NCI-H526 (cell line): ENCODE results near the gene PRRT1B.
"Not testable (repeated sequence)": the region's sequence is repeated elsewhere in the genome, so short reads cannot be mapped to it uniquely, and the experiment has no call there.

ENCODE experiments used
- DNase-seq, 2 experiments: peaks; one replicate each; lab custom pipeline; 2025; lab: John Stamatoyannopoulos, UW

Gene PRRT1B

DNA sequence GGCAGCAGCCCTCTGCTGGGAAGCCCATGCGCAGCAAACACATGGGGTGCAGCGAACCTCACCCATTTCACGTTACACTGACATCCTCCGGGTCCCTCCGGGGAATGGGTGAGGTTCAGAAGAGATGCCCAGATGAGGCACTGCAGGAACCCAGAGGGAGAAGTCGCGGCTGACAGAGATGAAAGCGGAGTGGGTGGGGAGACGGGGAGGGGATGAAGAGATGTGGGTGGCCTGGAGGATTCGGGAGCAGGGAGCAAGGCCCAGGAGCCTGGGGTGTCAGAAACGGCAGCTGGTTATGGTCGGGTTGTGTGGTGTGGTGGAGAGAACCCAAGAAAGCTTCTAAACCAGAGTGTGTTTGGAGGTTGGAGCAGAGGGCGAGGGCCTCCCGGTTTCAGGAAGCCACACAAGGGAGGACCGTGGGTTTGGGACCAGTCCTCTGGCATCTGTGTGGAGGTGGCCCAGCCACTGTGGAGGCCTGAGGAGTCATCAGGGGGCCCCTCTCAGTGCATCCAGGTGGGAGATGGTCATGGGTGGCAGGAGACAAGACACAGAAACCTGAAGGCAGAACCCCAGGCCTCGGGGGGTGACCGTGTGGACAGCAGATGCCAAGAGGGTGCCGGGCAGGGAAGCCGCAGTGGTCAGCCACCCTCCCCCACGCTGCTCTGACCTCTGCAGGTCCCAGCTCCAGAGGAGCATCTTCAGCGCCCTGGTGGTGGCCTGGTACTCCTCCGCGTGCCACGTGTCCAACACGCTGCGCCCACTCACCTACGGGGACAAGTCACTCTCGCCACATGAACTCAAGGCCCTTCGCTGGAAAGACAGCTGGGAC lies 22.9 kb upstream of the PRRT1B start:
- DNase-seq = no peak

DNA sequence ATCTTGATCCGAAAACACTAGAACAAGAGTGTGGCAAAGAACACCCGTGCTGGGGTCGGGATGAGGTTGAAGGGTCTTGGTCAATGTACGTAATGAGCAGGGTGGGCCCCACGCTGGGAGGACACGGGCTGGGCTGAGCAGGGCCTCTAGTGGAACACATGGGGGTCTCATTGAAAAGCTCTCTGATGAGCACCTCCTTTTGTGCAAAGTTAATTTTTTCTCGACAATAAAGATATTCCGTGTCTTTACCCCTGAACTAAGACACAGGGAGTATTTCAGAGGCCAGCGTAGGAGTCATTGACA lies 22.3 kb upstream of the PRRT1B start:
- no peak for DNase-seq

DNA sequence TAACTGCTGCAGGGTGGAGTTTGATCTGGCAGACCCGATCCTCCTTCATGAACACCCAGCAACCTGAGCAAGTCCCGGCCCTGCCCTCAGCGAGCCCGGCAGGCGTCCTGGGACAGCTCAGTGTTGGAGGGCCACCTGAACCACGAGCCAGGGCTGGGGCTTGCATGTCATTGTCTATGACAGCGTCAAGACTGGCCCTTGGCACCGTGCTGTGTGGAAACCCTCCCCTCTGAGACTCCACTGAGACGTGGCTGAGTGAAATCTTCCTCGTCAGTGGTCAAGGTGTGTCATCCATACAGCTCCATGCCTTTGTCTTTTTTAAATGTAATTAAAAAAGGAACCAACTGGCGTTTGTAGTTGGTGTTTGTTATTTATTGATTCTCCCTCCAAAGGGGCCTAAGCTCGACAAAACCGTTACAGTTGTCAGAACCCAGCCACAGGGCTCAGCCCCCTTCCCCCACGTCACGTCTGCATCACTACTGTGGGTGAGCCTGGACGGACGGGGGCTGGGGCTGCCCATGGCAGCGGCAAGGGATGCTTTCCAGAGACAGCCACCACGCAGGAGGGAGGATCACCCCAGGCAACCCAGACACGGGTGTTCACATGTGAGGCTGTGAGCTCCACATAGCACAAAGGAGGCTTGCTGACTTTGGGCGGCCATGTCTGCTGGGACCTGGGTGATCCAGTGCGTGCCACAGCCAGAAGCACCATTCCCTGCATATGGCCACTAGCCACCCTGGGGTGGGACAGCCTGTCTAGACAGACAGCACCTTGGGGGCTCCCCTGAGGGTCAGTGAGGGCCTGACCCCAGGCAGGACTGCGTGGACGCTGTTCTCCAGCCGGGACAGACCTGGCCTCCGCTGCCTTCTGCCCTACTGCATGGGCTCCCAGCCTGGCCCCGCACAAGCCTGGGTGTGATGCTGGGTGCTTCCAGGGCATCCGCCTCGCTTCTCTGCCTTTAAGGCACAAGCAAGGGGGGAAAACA lies 21.6 kb upstream of the PRRT1B start:
- DNase-seq = no peak

DNA sequence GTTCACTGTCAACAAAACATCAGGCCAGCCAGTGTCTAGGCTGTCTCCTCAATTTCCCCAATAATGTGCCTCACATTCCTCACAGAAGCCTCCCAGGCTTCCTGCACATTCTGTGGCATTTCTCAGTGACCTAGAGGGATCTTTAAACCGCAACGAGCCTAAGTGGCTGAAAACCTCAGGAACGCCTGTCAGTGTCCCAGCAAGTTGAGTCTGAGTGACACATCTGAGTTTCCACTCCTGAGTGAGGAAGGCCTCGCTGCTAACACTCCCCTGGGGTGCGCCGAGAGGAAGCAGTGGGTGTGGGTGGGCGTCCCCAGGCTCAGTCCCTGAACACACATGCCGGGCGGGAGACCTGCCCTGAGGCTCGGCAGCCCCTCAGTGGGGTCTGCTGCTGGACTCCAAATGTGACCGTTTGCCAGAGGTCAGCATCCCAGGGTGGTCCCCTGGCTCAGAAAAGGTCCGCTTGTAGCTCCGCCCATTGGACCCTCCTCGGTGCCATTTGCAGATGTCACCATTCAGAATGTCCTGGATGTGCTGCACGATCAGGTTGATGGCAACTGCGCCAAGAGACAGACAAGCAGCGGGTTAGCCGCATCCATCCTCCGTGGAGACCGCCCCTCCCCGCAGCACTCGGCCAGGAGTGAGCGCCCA lies 20.5 kb upstream of the PRRT1B start:
- DNase-seq = no peak

DNA sequence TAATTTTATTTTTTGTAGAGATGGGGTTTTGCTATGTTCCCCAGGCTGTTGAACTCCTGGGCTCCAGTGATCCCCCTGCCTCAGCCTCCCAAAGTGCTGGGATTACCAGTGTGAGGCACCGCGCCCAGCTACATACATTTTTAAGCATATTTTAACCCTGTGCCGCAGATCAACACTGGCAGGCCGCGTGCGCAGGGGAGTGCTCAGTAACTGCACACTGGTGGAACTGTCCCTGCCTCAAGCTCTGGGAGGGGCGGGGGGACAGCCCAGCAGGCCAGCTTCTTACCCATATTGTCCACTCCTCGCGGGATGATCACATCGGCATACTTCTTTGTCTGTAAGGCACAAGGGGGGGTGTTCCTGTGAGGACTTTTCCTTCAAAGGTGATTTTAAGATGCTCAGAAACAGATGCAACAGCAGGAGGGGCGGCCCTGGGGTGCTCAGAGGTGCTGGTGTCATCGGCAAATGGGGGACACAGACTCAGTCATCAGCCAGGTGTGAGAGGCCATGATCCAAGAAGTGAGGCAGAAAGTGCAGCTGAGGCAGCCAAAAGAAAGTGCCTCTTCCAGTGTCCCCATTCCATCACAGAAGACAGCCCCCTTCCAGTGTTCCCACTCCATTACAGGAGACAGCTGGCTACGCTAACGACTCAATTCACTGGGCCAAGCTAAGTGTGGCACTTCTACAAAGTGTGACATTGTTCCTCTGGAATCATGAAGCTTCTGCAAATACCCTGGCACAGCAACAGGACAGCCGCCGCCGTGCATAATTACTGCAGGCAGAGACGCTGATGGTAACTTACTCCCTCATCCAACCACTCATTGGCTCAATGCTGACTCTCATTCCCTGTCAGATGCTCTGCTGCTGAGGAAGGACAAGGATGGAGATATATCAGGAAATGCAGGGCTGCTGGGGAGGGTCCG lies 19.4 kb upstream of the PRRT1B start:
- no peak for DNase-seq

DNA sequence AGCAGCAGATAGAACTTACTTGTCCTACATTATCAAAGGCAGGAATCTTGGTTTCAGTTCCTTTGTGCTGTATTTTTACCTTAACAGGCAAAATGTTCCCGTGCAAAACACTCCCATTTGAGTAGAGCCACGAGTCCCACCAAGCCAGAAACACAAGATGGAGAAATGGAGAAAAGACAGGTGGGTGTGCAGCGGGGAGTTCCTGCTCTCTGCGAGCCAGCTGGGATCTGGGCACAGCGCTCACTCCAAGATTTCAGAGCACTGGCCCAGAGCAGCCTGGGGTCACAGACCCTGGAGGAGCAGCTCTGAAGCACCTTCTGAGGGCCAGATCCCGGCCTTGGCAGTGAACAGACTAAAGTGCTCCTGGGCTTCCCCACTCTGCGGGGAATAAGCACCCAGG lies 17.1 kb upstream of the PRRT1B start:
- no peak for DNase-seq

DNA sequence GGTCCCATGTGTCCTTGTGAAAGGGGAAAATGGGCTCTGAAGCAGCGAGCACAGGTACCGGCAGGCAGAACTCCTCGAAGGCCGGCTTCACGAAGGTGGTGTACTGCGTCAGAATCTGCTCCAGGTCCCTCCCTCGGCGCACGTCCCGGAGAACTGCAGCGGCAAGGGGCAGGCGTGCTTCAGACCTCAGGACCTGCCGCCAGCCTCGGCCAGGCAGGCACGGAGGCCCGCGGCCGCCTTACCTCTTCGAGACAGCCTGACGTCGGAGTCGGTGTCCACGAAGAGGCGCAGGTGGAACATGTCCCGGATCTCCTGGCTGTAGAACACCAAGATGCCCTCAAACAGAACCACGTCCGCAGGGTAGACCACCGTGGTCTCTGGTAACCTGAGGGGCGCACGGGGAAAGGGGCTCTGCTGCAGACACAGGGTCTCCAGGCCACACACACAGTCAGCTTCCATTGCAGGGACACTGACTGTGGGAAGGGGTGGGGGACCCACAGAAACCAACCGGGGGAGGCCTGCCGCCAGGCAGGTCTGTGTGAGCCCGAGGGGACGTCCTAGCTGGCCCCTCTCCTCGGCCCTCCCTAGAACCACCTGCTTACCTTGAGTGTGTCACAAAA lies 16.3 kb upstream of the PRRT1B start:
- no peak for DNase-seq

DNA sequence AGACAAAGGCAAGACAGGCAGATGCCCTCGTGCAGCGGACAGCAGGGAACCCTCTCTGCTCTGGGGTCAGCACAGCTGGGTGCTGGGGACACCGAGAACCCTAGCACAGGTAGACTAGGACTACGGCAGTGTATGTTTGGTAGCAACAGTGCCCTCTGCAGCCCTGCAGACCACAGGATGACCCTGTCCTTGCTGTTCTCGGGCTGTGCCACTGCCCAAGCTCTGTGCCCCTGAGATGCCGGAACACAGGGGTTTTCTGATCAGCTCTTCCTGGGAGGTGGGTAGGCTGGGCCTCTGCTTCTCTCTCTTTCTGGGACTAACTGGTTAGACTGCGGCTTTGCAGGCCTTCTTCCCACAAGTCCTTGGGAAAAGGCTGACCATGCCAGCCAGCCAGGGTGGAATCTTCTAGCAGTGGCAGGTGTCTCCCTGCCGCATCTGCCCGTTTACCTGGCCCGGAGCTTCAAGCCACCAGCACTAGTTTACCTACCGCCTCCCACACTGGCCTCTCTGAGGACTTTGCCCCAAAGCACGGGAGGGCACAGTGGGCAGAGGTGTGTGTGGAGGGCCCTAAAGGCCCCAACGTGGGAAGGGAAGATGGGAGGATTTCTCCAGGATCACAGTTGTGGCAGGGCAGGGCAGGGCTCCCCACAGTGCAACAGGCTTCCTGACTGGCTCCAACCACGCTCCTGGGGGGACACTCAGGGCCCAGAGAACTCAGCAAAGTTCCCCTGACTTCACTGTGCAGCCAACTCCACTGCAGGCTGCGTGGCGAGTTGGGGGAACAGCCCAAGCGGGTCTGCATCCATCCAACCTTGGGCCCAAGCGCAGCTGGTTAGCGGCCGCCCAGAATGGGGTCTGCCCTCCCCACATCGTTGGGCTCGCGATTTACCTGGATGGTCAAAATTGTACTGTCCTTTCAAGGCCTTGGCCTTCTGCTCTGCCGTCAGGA lies 15.5 kb upstream of the PRRT1B start:
- no peak for DNase-seq

DNA sequence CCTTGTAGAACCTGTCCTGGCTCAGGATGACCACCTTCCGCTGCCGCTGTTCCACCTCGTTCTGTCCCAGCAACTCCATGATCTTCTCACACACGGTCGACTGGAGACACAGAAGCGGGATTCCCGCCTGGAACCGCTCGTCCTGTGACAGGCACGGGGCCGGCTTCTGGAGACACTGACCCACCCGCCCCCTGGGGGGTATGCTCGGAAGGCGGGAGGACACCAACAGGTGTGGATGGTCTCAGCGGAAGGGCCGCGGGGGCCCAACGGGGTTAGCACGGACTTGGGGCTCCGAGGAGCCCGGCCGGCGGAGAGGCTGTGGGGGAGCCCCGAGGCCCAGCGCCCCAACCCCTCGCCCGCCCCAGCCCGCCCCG lies 14.8 kb upstream of the PRRT1B start:
- peak; percentile 10 to 52 for DNase-seq

DNA sequence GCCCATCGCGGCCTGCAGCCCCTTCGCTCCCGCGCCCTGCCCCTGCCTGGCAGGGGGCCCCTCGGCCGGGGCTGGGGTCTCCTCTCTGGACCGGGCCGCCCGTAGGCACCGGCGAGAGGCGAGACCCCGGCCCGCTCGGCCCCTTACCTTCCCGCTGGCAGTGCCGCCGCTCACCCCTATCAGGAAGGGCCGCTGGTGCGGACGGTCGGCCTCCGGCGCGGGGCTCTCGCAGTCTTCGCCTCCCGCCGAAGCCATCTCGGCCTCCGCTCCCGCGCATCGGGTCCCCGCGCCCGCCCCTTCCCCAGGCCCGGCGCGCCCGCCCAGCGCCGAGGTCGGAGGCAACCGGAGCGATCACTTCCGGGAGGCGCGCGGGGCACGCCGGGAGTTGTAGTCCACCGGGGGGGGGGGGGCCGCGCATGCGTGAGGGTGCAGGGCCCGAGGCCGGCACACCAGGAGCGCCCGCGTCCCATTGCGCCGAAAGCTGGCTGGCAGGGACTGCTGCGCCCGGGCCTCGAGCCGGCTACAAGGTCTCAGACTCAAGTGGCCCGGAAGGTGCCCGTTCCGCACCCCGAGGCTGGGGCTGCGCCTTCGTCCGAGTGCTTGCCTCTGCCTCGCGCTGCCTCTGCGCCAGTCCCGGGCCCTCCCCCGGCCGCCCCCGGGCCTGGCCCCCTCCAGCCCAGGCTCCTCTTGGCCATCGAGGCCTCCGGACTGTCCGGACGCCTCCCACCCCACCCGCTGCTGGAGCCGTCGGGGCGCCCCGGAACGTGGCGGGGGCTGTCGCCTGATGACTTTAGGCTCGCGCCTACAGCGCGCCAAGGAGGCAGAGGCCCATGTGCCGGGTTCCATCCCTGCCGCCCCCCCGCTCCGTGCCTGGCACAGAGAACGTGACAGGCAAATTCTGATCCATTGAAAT lies 14.1 kb upstream of the PRRT1B start, which contains the start of gene UCK1:
UCK1 (minus strand) TSS at position 344 of the 913 bp plus-strand sequence; CDS start at position 255, 89 bp downstream.
- peak; percentile 8 to 86 for DNase-seq

DNA sequence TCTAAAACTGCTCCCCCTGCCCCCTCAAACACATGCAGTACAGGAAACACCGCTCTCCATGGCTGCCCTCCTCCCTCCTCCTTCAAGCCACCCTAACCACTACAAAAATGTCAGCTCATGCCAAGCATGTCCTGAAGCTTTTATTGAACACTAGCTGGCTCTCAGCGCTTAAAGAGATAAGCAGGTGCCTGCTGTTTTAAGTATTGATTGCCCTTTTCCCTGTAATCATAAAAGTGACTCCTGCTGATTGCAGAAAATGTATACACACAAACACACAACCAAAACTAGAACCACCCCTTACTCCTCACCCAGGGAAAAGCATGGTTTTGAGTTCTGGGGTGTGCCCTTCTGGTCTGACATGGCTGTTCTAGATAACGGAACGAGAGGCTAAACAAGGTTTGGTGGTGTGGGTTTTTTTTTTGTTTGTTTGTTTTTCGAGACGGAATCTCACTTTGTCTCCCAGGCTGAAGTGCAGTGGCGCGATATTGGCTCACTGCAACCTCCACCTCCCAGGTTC lies 10.5 kb upstream of the PRRT1B start:
- no peak for DNase-seq

DNA sequence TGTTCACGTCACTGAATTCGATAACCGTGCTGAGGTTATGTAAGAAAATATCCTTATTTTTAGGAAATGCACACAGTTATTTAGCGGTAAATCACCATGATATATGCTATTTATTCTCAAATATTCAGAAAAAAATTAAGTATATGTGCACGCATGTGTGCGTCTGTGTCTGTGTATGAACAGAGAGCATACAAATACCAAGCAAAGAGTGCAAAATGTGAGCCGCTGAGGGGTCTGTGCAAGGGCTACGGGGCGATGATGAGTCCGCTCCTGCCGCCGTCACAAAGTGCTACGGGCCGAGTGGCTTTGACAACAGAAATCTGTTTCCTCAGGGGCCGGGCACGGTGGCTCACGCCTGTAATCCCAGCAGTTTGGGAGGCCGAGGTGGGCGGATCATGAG lies 7.4 kb upstream of the PRRT1B start:
- DNase-seq = no peak

DNA sequence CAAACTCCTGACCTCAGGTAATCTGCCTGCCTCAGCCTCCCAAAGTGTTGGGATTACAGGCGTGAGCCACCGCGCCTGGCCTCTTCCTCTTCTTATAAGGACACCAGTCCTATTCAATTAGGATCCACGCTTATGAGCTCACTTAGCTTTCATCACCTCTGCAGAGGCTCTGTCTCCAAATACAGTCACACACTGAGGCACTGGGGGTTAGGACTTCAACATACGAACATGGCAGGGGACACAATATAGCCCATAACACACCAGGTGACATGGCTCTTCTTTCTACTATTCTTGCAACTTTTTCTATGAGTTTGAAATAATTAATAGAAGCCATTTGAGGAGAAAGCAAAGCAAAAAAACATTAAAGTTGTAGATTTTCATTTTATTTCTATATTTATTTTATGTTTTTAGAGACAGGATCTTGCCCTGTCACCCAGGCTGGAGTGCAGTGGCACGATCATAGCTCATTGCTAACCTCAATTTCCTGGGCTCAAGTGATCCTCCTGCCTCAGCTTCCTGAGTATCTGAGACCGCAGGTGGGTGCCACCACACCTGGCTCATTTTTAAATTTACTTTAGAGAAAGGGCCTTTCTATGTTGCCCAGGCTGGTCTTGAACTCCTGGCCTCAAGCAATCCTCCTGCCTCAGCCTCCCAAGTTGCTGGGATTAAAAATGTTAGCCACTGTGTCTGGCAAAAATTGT lies 6.0 kb upstream of the PRRT1B start:
- DNase-seq = no peak

DNA sequence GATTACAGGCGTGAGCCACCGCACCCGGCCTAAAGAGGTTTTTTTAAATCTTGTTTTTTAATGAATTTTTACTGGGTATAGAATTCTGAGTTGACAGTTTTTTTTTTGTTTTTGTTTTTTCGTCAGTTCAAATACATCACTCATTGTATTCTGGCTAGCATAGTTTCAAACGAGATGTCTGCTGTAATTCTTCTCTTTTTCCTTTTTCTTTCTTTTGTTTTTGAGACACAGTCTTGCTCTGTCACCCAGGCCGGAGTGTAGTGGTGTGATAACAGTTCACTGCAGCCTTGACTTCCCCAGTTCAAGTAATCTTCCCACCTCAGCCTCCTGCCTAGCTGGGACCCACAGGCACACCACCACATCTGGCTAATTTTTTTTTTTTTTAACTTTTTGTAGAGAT lies 2.2 kb upstream of the PRRT1B start:
- DNase-seq = no peak

DNA sequence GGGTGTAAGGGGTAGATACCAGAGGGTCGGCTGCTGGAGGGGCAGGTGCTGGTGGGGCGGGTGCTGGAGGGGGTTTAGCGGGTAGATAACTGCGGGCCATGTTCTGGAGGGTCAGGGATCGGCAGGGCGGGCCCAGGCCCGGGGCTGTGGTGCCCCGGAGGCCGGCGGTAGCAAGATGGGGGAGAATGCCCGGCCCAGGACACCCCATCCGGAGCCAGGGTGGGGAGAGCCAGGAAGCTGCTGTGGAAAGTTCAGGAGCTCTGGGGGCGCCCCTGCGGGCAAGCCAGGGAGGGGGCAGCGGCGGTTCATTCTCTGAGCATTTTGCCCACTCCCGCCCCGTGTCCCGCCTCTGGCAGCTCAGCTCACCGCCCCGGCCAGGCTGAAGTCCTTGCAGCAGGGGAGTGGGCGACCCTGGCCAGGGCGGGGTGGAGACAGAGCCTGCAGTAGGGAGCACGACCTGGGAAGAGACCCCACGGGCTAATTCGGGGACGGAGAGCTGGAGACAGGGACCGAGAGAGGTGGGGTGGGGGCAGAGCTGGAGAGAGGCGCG lies 538 bp downstream of the PRRT1B start:
- peak in 1 of 2 experiments; percentile 39 for DNase-seq

DNA sequence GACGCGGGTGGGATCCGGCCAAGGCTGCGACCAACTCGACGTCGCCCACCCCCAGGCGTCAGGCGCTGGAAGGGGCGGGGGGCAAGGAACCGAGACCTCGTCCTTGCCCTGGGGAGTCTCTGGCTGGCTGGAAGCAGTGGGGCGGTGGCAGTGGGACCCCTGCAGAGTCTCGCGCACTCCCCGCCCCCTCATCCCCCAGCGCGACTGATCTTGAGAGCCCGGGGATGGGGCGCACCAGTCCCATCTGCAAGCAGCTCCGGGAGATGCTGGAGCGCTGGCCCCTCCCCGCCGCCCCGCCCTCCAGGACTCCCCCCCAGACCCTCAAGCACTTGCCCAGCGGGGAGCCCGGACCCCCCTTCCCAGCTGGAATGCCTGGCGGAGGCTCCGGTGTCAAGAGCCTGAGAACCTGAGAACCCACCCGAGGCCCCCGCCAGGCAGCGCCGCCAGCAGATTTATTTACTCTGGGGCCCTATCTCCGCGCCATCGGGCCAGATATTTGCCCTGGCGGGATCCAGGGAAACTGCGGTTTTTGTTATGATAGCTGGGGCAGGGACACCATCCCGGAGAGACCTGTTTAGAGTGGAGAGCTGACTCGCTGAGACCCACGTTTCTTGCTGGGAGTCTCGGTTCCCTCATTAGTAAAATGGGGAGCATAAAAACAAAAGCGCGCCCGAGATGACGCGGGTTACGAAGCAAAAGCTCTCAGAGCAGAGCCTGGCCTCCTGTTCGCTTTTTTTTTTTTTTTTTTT lies 1.2 kb downstream of the PRRT1B start:
- peak; percentile 47 to 68 for DNase-seq

DNA sequence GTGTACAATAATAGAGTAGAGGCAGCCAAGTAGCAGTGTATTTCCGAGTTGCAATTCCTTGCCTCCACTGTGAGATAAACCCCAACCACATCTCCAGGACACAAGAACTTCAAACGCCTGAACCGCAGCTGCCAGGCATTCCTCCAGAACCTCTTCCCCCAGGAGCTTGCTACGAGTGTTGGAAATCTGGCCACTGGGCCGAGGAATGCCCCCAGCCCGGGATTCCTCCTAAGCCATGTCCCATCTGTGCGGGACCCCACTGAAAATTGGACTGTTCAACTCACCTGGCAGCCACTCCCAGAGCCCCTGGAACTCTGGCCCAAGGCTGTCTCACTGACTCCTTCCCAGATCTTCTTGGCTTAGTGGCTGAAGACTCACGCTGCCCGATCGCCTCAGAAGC lies 3.9 kb downstream of the PRRT1B start:
- DNase-seq = not testable (repeated sequence)
